GM12892 (cell line): ENCODE results near the gene TMEM163.

ENCODE experiments used
- POLR2A ChIP-seq: IDR thresholded peaks from 2 replicates; pipeline ENCODE4 v1.6.1; 2011; ENCODE audit warnings: low read depth, low read length, control low read depth
- POLR2AphosphoS5 ChIP-seq: IDR thresholded peaks from 2 replicates; pipeline ENCODE4 v1.6.1; 2011; ENCODE audit warnings: low read depth, low read length, control low read depth
- TAF1 ChIP-seq: IDR thresholded peaks from 2 replicates; pipeline ENCODE4 v1.6.1; 2011; ENCODE audit warnings: low read depth, mild to moderate bottlenecking, control low read depth, low read length, borderline replicate concordance

- no peak for TF ChIP-seq POLR2A
- no peak for TF ChIP-seq POLR2AphosphoS5
- no peak for TF ChIP-seq TAF1
Observed at GRCh38 chr2:134435936-134436335, 282.9 kb downstream of the TMEM163 start.
